Measurements from ENCODE around the gene IRF5. TPM values are rescaled to one million over a fixed set of nuclear protein-coding genes. Genes with fewer than 3 reads are reported as not detected.

IRF5 gene
- total RNA-seq, 1 experiment from 2014 or later = 16.5 TPM

GRCh38 chr7:128959296-128959695 lies 21.6 kb downstream of the IRF5 start:
- ChIA-PET RAD21 (ENCODE audit: low non-redundant PET in 1 of 2, low total read pairs in 2 of 2, uncharacterized antibody in 2 of 2, unreplicated experiment in 2 of 2) (no interaction called here), POLR2A (interaction anchor here (0.6 kb wide), 1 partner anchor 16 kb away, joined by 3 read pairs; no protein-coding TSS in a partner anchor), CTCF (no interaction called here)
- H3K79me2 ChIP-seq (ENCODE audit: insufficient read depth, low read length) = no peaks in the 10 kb centered on the region; the same call in 1 of the 2 replicates
- no peak for TF ChIP-seq SP1 (IDR thresholded peaks at IDR 0.05; ENCODE audit: low read depth)
- H3K9me3 ChIP-seq (ENCODE audit: control insufficient read depth in 1 of 2, insufficient read depth in 1 of 2, low read depth in 1 of 2, low read length in 2 of 2) = no peaks in the 10 kb centered on the region
- no peak overlapping the region for H3K4me2 ChIP-seq (ENCODE audit: low read length)
- no peak overlapping the region for H3K27ac ChIP-seq (ENCODE audit: low read depth, low read length)
- H3K9me2 ChIP-seq (ENCODE audit: insufficient read depth) = no peaks in the 10 kb centered on the region
- ATAC-seq (no peak), DNase-seq (ENCODE audit: low read depth, low spot score) (no peak)
- no peak overlapping the region for H2AFZ ChIP-seq (ENCODE audit: low read depth, low read length, poor library complexity, severe bottlenecking)
- intact Hi-C loops (cut with micrococcal nuclease) = no loop called here
- H3K27me3 ChIP-seq (ENCODE audit: insufficient read depth, low read length) = no peaks in the 10 kb centered on the region
- no TSS peak for BruUV-seq (replicated peaks)
- H4K20me1 ChIP-seq (ENCODE audit: insufficient read depth) = no peaks in the 10 kb centered on the region
- H3K36me3 ChIP-seq (ENCODE audit: control insufficient read depth in 1 of 2, insufficient read depth in 2 of 2, low read length in 2 of 2) = peaks cover 33 to 45% of the 10 kb centered on the region in 2 experiments; a peak in 3 of 4 replicates
- H3K4me1 ChIP-seq (ENCODE audit: control insufficient read depth in 1 of 2, insufficient read depth in 2 of 2, low read length in 2 of 2) = no peaks in the 10 kb centered on the region
- no peak overlapping the region for H3K4me3 ChIP-seq (replicated peaks in 1 of 2; ENCODE audit: low read depth in 1 of 2, low read length in 2 of 2)
- no peak overlapping the region for H3K9ac ChIP-seq (ENCODE audit: low read length)

GRCh38 chr7:128961030-128961659 lies 23.4 kb downstream of the IRF5 start:
- Histone ChIP-seq H3K9me3 (ENCODE audit: control insufficient read depth in 1 of 2, insufficient read depth in 1 of 2, low read depth in 1 of 2, low read length in 2 of 2) (no peaks in the 10 kb centered on the region), H3K27me3 (ENCODE audit: insufficient read depth, low read length) (no peaks in the 10 kb centered on the region), H3K36me3 (ENCODE audit: control insufficient read depth in 1 of 2, insufficient read depth in 2 of 2, low read length in 2 of 2) (peaks cover 32 to 39% of the 10 kb centered on the region in 2 experiments; a peak in 3 of 4 replicates), H2AFZ (ENCODE audit: low read depth, low read length, poor library complexity, severe bottlenecking) (no peak overlapping the region), H3K9ac (ENCODE audit: low read length) (no peak overlapping the region), H3K4me3 (replicated peaks in 1 of 2; ENCODE audit: low read depth in 1 of 2, low read length in 2 of 2) (no peak overlapping the region), H3K27ac (ENCODE audit: low read depth, low read length) (no peak overlapping the region), H4K20me1 (ENCODE audit: insufficient read depth) (0 out of 2 replicates have a peak, but pooled peaks cover 4% of the 10 kb centered on the region), H3K79me2 (ENCODE audit: insufficient read depth, low read length) (no peaks in the 10 kb centered on the region; the same call in 1 of the 2 replicates), H3K4me2 (ENCODE audit: low read length) (no peak overlapping the region), H3K9me2 (ENCODE audit: insufficient read depth) (no peaks in the 10 kb centered on the region), H3K4me1 (ENCODE audit: control insufficient read depth in 1 of 2, insufficient read depth in 2 of 2, low read length in 2 of 2) (no peaks in the 10 kb centered on the region)
- ChIA-PET POLR2A (no interaction called here), CTCF (no interaction called here), RAD21 (ENCODE audit: low non-redundant PET in 1 of 2, low total read pairs in 2 of 2, uncharacterized antibody in 2 of 2, unreplicated experiment in 2 of 2) (no interaction called here)
- BruUV-seq (replicated peaks) = no TSS peak
- no peak for DNase-seq (ENCODE audit: low read depth, low spot score)
- no peak for TF ChIP-seq CTCF (IDR thresholded peaks at IDR 0.05 in 2 of 3, conservative IDR thresholded peaks at IDR 0.05 in 1 of 3; ENCODE audit: borderline replicate concordance in 1 of 3, insufficient read depth in 1 of 3, low read depth in 2 of 3, low read length in 2 of 3)
- TF ChIP-seq CEBPB (IDR thresholded peaks at IDR 0.05; ENCODE audit: low read depth) = no peak
- TF ChIP-seq RAD21 (IDR thresholded peaks at IDR 0.05; ENCODE audit: low read depth) = no peak
- intact Hi-C loops (cut with micrococcal nuclease) = no loop called here
- ATAC-seq = no peak

All from HCT116 (cell line).